H9 (cell line): ENCODE results near the gene TFG. TPM values are rescaled to one million over a fixed set of nuclear protein-coding genes. Genes with fewer than 3 reads are reported as not detected.

Experiments
- DNase-seq: peaks from one replicate; pipeline ENCODE4 v3.0.0-alpha.2; 2017
- H2AFZ ChIP-seq: one replicate; pipeline ENCODE4 v1.6.1; 2013; ENCODE audit warnings: mild to moderate bottlenecking, low read length, control low read depth, moderate library complexity
- H2AK5ac ChIP-seq: 2 replicates; pipeline ENCODE4 v1.6.1; 2013; ENCODE audit warnings: low read length, control low read depth, mixed read lengths; ENCODE audit not compliant: insufficient read length
- H2BK120ac ChIP-seq: one replicate; pipeline ENCODE4 v1.6.1; 2013; ENCODE audit warnings: low read depth, mild to moderate bottlenecking, low read length, control low read depth, inconsistent platforms; ENCODE audit not compliant: poor library complexity, severe bottlenecking
- H2BK12ac ChIP-seq: 2 replicates; pipeline ENCODE4 v1.6.1; 2013; ENCODE audit warnings: low read length, control low read depth, mixed read lengths, low read depth; ENCODE audit not compliant: insufficient read length
- H2BK15ac ChIP-seq: 2 replicates; pipeline ENCODE4 v1.6.1; 2013; ENCODE audit warnings: low read depth, low read length, control low read depth
- H2BK20ac ChIP-seq: one replicate; pipeline ENCODE4 v1.6.1; 2013; ENCODE audit warnings: low read depth, mild to moderate bottlenecking, low read length, control low read depth, inconsistent platforms; ENCODE audit not compliant: poor library complexity, severe bottlenecking
- H2BK5ac ChIP-seq: 2 replicates; pipeline ENCODE4 v1.6.1; 2013; ENCODE audit warnings: low read length, control low read depth, mixed read lengths; ENCODE audit not compliant: insufficient read length
- H3K14ac ChIP-seq: 2 replicates; pipeline ENCODE4 v1.6.1; 2013; ENCODE audit warnings: low read length, control low read depth; ENCODE audit not compliant: insufficient read depth
- H3K18ac ChIP-seq: 2 replicates; pipeline ENCODE4 v1.6.1; 2013; ENCODE audit warnings: low read depth, mild to moderate bottlenecking, mixed read lengths, low read length, control low read depth; ENCODE audit not compliant: insufficient read length
- H3K23ac ChIP-seq: 2 replicates; pipeline ENCODE4 v1.6.1; 2013; ENCODE audit warnings: low read length, control low read depth, mixed read lengths, low read depth; ENCODE audit not compliant: insufficient read length
- H3K23me2 ChIP-seq: 2 replicates; pipeline ENCODE4 v1.6.1; 2013; ENCODE audit warnings: low read depth, mild to moderate bottlenecking, mixed read lengths, low read length, control low read depth; ENCODE audit not compliant: insufficient read length, poor library complexity, severe bottlenecking
- H3K27ac ChIP-seq: 2 replicates; pipeline ENCODE4 v1.5.1; 2013; ENCODE audit warnings: low read length, control low read depth, mixed read lengths, low read depth; ENCODE audit not compliant: insufficient read length
- H3K27me3 ChIP-seq: 2 replicates; pipeline ENCODE4 v1.6.1; 2013; ENCODE audit warnings: low read length, control low read depth, inconsistent platforms; ENCODE audit not compliant: insufficient read depth
- H3K4ac ChIP-seq: 2 replicates; pipeline ENCODE4 v1.6.1; 2013; ENCODE audit warnings: low read depth, mild to moderate bottlenecking, control low read depth, inconsistent platforms, low read length, moderate library complexity
- H3K4me1 ChIP-seq: 2 replicates; pipeline ENCODE4 v1.6.1; 2013; ENCODE audit warnings: low read length, control low read depth, inconsistent platforms; ENCODE audit not compliant: insufficient read depth
- H3K4me2 ChIP-seq: 2 replicates; pipeline ENCODE4 v1.6.1; 2013; ENCODE audit warnings: low read length, control low read depth, mixed read lengths; ENCODE audit not compliant: insufficient read length, insufficient read depth
- H3K56ac ChIP-seq: 2 replicates; pipeline ENCODE4 v1.6.1; 2013; ENCODE audit warnings: low read depth, mild to moderate bottlenecking, mixed read lengths, low read length, control low read depth; ENCODE audit not compliant: insufficient read length
- H3K79me1 ChIP-seq: 2 replicates; pipeline ENCODE4 v1.6.1; 2013; ENCODE audit warnings: low read depth, mild to moderate bottlenecking, moderate library complexity, low read length, control low read depth, inconsistent platforms; ENCODE audit not compliant: insufficient read depth, poor library complexity, severe bottlenecking
- H3K79me2 ChIP-seq: 2 replicates; pipeline ENCODE4 v1.6.1; 2013; ENCODE audit warnings: low read length, control low read depth, inconsistent platforms; ENCODE audit not compliant: insufficient read depth
- H3K9ac ChIP-seq: 2 replicates; pipeline ENCODE4 v1.6.1; 2013; ENCODE audit warnings: low read length, control low read depth, mixed read lengths; ENCODE audit not compliant: insufficient read length; ENCODE audit errors: extremely low read depth
- H3K9me3 ChIP-seq: one replicate; pipeline ENCODE4 v1.6.1; 2013; ENCODE audit warnings: low read depth, low read length, inconsistent platforms; ENCODE audit not compliant: control insufficient read depth
- H3T11ph ChIP-seq: one replicate; pipeline ENCODE4 v1.6.1; 2013; ENCODE audit warnings: mild to moderate bottlenecking, low read length, control low read depth, inconsistent platforms
- H4K20me1 ChIP-seq: one replicate; pipeline ENCODE4 v1.6.1; 2013; ENCODE audit not compliant: control insufficient read depth, insufficient read length, insufficient read depth
- H4K5ac ChIP-seq: 2 replicates; pipeline ENCODE4 v1.6.1; 2013; ENCODE audit warnings: low read depth, mild to moderate bottlenecking, mixed read lengths, low read length, control low read depth; ENCODE audit not compliant: insufficient read length
- H4K8ac ChIP-seq: replicated peaks from 2 replicates; pipeline ENCODE4 v1.6.1; 2013; ENCODE audit warnings: low read length, control low read depth, mixed read lengths, low read depth; ENCODE audit not compliant: insufficient read length
- H4K91ac ChIP-seq: 2 replicates; pipeline ENCODE4 v1.6.1; 2013; ENCODE audit warnings: low read depth, mild to moderate bottlenecking, moderate library complexity, mixed read lengths, low read length, control low read depth; ENCODE audit not compliant: insufficient read length
- H3K27ac Mint-ChIP-seq, 3 experiments: 2 replicates in 2 of 3; 3 replicates in 1 of 3; pipeline ENCODE4 v1.8.0; 2020 to 2021; ENCODE audit warnings: mixed read lengths in 3 of 3, mild to moderate bottlenecking in 1 of 3, moderate library complexity in 1 of 3
- H3K27me3 Mint-ChIP-seq: 2 replicates; pipeline ENCODE4 v1.8.0; 2021; ENCODE audit warnings: low read depth, mild to moderate bottlenecking, moderate library complexity, mixed read lengths
- H3K36me3 Mint-ChIP-seq, 3 experiments: 2 replicates in 2 of 3; 3 replicates in 1 of 3; pipeline ENCODE4 v1.8.0; 2020 to 2021; ENCODE audit warnings: low read depth in 3 of 3, mixed read lengths in 3 of 3; ENCODE audit not compliant: insufficient read depth in 1 of 3
- H3K4me1 Mint-ChIP-seq, 2 experiments: 2 replicates each; pipeline ENCODE4 v1.8.0; 2020; ENCODE audit warnings: mixed read lengths in 2 of 2
- H3K4me3 Mint-ChIP-seq, 2 experiments: 2 replicates in 1 of 2; 3 replicates in 1 of 2; pipeline ENCODE4 v1.8.0; 2020 to 2021; ENCODE audit warnings: mild to moderate bottlenecking in 2 of 2, mixed read lengths in 2 of 2, moderate library complexity in 1 of 2
- H3K9me3 Mint-ChIP-seq, 2 experiments: 2 replicates in 1 of 2; 3 replicates in 1 of 2; pipeline ENCODE4 v1.8.0; 2020; ENCODE audit warnings: mild to moderate bottlenecking in 2 of 2, mixed read lengths in 2 of 2, moderate library complexity in 1 of 2
- CTCF ChIP-seq: fragments of 200-600 bp; sonication (generic); conservative IDR thresholded peaks from 3 replicates; pipeline ENCODE4 v1.8.0; 2021; ENCODE audit warnings: antibody characterized with exemption, mild to moderate bottlenecking
- WGBS: extraction: QIAGEN DNeasy Blood & Tissue Kit; methylation state at CpG from one replicate; pipeline ENCODE4 v1.1.7; 2013; ENCODE audit warnings: missing lambda C conversion rate, low lambda C conversion rate, mixed read lengths; ENCODE audit not compliant: insufficient read length; ENCODE audit errors: extremely low coverage; 5-methylcytosine and 5-hydroxymethylcytosine counted together
- total RNA-seq: library from RNA; stranded (reverse); gene quantifications from 2 replicates; pipeline ENCODE4 v1.2.1, GENCODE V29; 2021

TFG gene
- total RNA-seq, 1 experiment from 2014 or later = 80.7 TPM

DNA sequence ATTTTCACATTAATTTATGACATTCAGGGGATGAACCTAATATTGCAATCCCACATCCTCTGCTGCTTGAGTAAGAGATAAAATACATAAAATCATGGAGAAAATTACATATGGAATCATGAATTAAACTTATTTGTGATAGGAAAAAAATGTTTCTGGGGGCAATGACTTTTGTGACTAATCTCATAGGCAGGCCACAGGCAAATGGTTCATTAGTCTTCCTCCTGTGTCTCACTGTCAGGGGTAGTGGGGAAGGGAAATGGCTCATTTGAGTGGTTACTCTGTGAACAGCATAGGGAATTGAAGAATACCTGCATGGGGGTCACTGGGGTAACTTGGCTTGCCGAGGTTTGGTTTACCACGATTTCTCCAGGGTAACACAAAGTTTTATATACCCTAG, 72.0 kb downstream of the TFG start:
- Histone ChIP-seq H4K20me1 (no peaks in the 10 kb centered on the region), H2BK5ac (no peak overlapping the region), H3K4me1 (no peaks in the 10 kb centered on the region), H3K56ac (no peak overlapping the region), H2BK20ac (no peak overlapping the region), H4K8ac (no peak overlapping the region), H4K5ac (no peak overlapping the region), H2BK15ac (no peak overlapping the region), H4K91ac (no peak overlapping the region), H3K14ac (no peak overlapping the region), H3K9ac (no peak overlapping the region), H2BK120ac (no peak overlapping the region), H3T11ph (no peak overlapping the region), H3K4ac (no peak overlapping the region), H3K18ac (no peak overlapping the region), H3K27ac (no peak overlapping the region), H3K9me3 (no peaks in the 10 kb centered on the region), H2BK12ac (no peak overlapping the region), H3K4me2 (no peak overlapping the region), H2AFZ (no peak overlapping the region), H3K79me1 (no peaks in the 10 kb centered on the region), H2AK5ac (no peak overlapping the region), H3K27me3 (no peaks in the 10 kb centered on the region), H3K23me2 (no peaks in the 10 kb centered on the region), H3K79me2 (no peaks in the 10 kb centered on the region), H3K23ac (no peak overlapping the region)
- Mint-ChIP-seq H3K4me1 (0 out of 4 replicates have a peak, but pooled peaks cover 0 to 2% of the 10 kb centered on the region in 2 experiments), H3K27ac (no peak overlapping the region), H3K27me3 (no peaks in the 10 kb centered on the region), H3K4me3 (no peak overlapping the region), H3K36me3 (no peaks in the 10 kb centered on the region; a peak in 1 of 7 replicates), H3K9me3 (peaks cover 6 to 10% of the 10 kb centered on the region in 2 experiments; a peak in 4 of 5 replicates)
- WGBS = no CpG with 5 or more reads among the region's 2 CpGs
- DNase-seq = no peak
- no peak for TF ChIP-seq CTCF
